Mesenchymal stem cell (in vitro differentiated cells and primary cell): ENCODE data around the gene YWHAE.

Source experiments
- DNase-seq: peaks from one replicate; pipeline ENCODE4 v3.0.0-alpha.2; 2013
- H2AFZ ChIP-seq: one replicate; pipeline ENCODE4 v1.6.1; 2013; ENCODE audit warnings: low read depth, mild to moderate bottlenecking, control low read depth, inconsistent platforms, low read length, moderate library complexity
- H2AK5ac ChIP-seq: 2 replicates; pipeline ENCODE4 v1.6.1; 2013; ENCODE audit warnings: low read length, moderate library complexity, mild to moderate bottlenecking, inconsistent platforms; ENCODE audit not compliant: severe bottlenecking
- H2BK120ac ChIP-seq: one replicate; pipeline ENCODE4 v1.6.1; 2013; ENCODE audit warnings: low read depth, mild to moderate bottlenecking, inconsistent platforms, low read length, moderate library complexity
- H2BK12ac ChIP-seq, 2 experiments: one replicate each; pipeline ENCODE4 v1.6.1; 2013; ENCODE audit warnings: inconsistent platforms in 2 of 2, low read length in 2 of 2, mild to moderate bottlenecking in 2 of 2, moderate library complexity in 2 of 2, control low read depth in 1 of 2
- H2BK15ac ChIP-seq: one replicate; pipeline ENCODE4 v1.6.1; 2013; ENCODE audit warnings: mild to moderate bottlenecking, low read depth, inconsistent platforms; ENCODE audit not compliant: poor library complexity, severe bottlenecking
- H2BK5ac ChIP-seq: 2 replicates; pipeline ENCODE4 v1.6.1; 2013; ENCODE audit warnings: low read depth, mild to moderate bottlenecking, low read length, control low read depth, inconsistent platforms; ENCODE audit not compliant: poor library complexity, severe bottlenecking
- H3K14ac ChIP-seq, 2 experiments: one replicate each; pipeline ENCODE4 v1.6.1; 2013; ENCODE audit warnings: inconsistent platforms in 2 of 2, low read length in 2 of 2, control low read depth in 1 of 2, mild to moderate bottlenecking in 1 of 2, moderate library complexity in 1 of 2
- H3K18ac ChIP-seq, 2 experiments: one replicate each; pipeline ENCODE4 v1.6.1; 2013; ENCODE audit warnings: inconsistent platforms in 2 of 2, low read length in 2 of 2, control low read depth in 1 of 2, low read depth in 1 of 2, mild to moderate bottlenecking in 1 of 2
- H3K23ac ChIP-seq, 2 experiments: one replicate each; pipeline ENCODE4 v1.6.1; 2013; ENCODE audit warnings: inconsistent platforms in 2 of 2, low read length in 2 of 2, mild to moderate bottlenecking in 2 of 2, moderate library complexity in 2 of 2, control low read depth in 1 of 2
- H3K27ac ChIP-seq: 2 replicates; pipeline ENCODE4 v1.5.1; 2013; ENCODE audit warnings: mild to moderate bottlenecking, moderate library complexity, low read length, control low read depth, inconsistent platforms; ENCODE audit not compliant: poor library complexity, severe bottlenecking
- H3K27me3 ChIP-seq, 2 experiments: 2 replicates each; pipeline versions ENCODE4 v1.6.1 to v1.7.0; 2013; ENCODE audit warnings: low read length in 2 of 2, mild to moderate bottlenecking in 2 of 2, moderate library complexity in 2 of 2, control low read depth in 1 of 2, inconsistent platforms in 1 of 2; ENCODE audit not compliant: control insufficient read depth in 1 of 2, insufficient read depth in 1 of 2
- H3K36me3 ChIP-seq, 2 experiments: 2 replicates each; pipeline versions ENCODE4 v1.6.1 to v1.7.0; 2013; ENCODE audit warnings: low read length in 2 of 2, control low read depth in 1 of 2, inconsistent platforms in 1 of 2, low read depth in 1 of 2, mild to moderate bottlenecking in 1 of 2; ENCODE audit not compliant: insufficient read depth in 2 of 2, control insufficient read depth in 1 of 2
- H3K4ac ChIP-seq, 2 experiments: one replicate each; pipeline ENCODE4 v1.6.1; 2013; ENCODE audit warnings: inconsistent platforms in 2 of 2, low read length in 2 of 2, mild to moderate bottlenecking in 2 of 2, moderate library complexity in 2 of 2, control low read depth in 1 of 2, low read depth in 1 of 2
- H3K4me1 ChIP-seq: 2 replicates; pipeline ENCODE4 v1.6.1; 2013; ENCODE audit warnings: low read depth, low read length, control low read depth; ENCODE audit not compliant: control insufficient read depth, insufficient read depth
- H3K4me2 ChIP-seq: 2 replicates; pipeline ENCODE4 v1.6.1; 2013; ENCODE audit warnings: low read length, mild to moderate bottlenecking, inconsistent platforms; ENCODE audit not compliant: poor library complexity, severe bottlenecking
- H3K4me3 ChIP-seq, 2 experiments: 2 replicates each; pipeline versions ENCODE4 v1.5.1 to v1.7.0; 2013; ENCODE audit warnings: low read length in 2 of 2, mild to moderate bottlenecking in 2 of 2, control low read depth in 1 of 2, low read depth in 1 of 2; ENCODE audit not compliant: insufficient read depth in 1 of 2
- H3K79me1 ChIP-seq: replicated peaks from 2 replicates; pipeline ENCODE4 v1.6.1; 2013; ENCODE audit warnings: mild to moderate bottlenecking, control low read depth, low read length, inconsistent platforms; ENCODE audit not compliant: poor library complexity, severe bottlenecking
- H3K9ac ChIP-seq: 2 replicates; pipeline ENCODE4 v1.7.0; 2013; ENCODE audit warnings: mild to moderate bottlenecking, low read length, moderate library complexity
- H3K9me3 ChIP-seq: 2 replicates; pipeline ENCODE4 v1.7.0; 2013; ENCODE audit warnings: mild to moderate bottlenecking, low read length; ENCODE audit not compliant: control insufficient read depth
- H4K8ac ChIP-seq: one replicate; pipeline ENCODE4 v1.6.1; 2013; ENCODE audit warnings: inconsistent platforms, mild to moderate bottlenecking, low read length, moderate library complexity
- H4K91ac ChIP-seq: one replicate; pipeline ENCODE4 v1.6.1; 2013; ENCODE audit warnings: mild to moderate bottlenecking, low read length, inconsistent platforms
- WGBS: methylation state at CpG from one replicate; pipeline ENCODE4 v1.1.7; 2013; ENCODE audit warnings: mixed read lengths; 5-methylcytosine and 5-hydroxymethylcytosine counted together

The YWHAE gene

DNA sequence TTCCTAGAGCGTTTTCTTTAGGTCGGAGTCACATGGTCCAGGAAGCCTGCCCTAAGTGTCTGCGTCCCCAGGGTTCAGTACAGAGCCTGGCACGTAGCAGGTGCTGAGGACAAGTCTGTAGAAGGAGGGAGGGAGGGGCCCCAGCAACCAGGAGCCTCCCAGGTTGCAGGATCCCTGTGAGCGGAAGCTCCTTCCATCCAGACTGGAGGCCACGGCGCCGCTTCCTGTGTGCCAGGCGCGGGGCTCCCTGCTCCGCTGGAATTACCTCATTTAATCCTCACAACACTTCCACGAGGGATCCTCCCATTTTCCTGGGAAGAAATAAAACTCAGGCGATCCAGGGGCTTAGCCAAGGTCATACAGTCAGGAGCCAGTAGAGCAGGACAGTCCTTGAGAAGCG lies 98.5 kb downstream of the YWHAE start:
- Histone ChIP-seq H3K9me3 (no peaks in the 10 kb centered on the region), H2BK15ac (no peak overlapping the region), H2BK5ac (no peak overlapping the region), H3K36me3 (no peaks in the 10 kb centered on the region), H3K4me1 (peaks cover 11% of the 10 kb centered on the region), H2AFZ (no peak overlapping the region), H3K4ac (no peak overlapping the region), H3K9ac (no peak overlapping the region), H3K23ac (no peak overlapping the region), H4K8ac (no peak overlapping the region), H3K79me1 (no peaks in the 10 kb centered on the region), H2BK120ac (no peak overlapping the region), H3K27me3 (peaks cover 40 to 79% of the 10 kb centered on the region in 2 experiments), H3K27ac (no peak overlapping the region), H2BK12ac (no peak overlapping the region), H3K14ac (no peak overlapping the region), H3K4me3 (no peak overlapping the region), H3K18ac (no peak overlapping the region), H4K91ac (no peak overlapping the region), H2AK5ac (no peak overlapping the region), H3K4me2 (no peak overlapping the region)
- WGBS: 67% methylated on average over 14 of the region's 14 CpGs
- DNase-seq: no peak

GRCh38 chr17:1300371-1300905 lies 99.6 kb downstream of the YWHAE start:
- H4K91ac ChIP-seq: no peak overlapping the region
- 87% methylated on average over 17 of the region's 17 CpGs for WGBS

GRCh38 chr17:1299552-1300370 lies 100.3 kb downstream of the YWHAE start:
- Histone ChIP-seq H2AFZ (no peak overlapping the region), H3K27me3 (peaks cover 38 to 82% of the 10 kb centered on the region in 2 experiments), H3K4me1 (peaks cover 11% of the 10 kb centered on the region), H2BK15ac (no peak overlapping the region), H2AK5ac (no peak overlapping the region), H3K18ac (no peak overlapping the region), H3K79me1 (no peaks in the 10 kb centered on the region), H2BK120ac (no peak overlapping the region), H3K9me3 (no peaks in the 10 kb centered on the region), H3K14ac (no peak overlapping the region), H3K36me3 (no peaks in the 10 kb centered on the region), H3K4me3 (no peak overlapping the region), H4K8ac (no peak overlapping the region), H3K27ac (no peak overlapping the region), H4K91ac (no peak overlapping the region), H3K9ac (no peak overlapping the region), H3K4ac (no peak overlapping the region), H3K4me2 (no peak overlapping the region), H2BK12ac (no peak overlapping the region), H2BK5ac (no peak overlapping the region), H3K23ac (no peak overlapping the region)
- DNase-seq: no peak
- 80% methylated on average over 22 of the region's 22 CpGs for WGBS

More at GRCh38 chr17:1300371-1300905, 99.6 kb downstream of the YWHAE start:
- Histone ChIP-seq H3K27me3 (peaks cover 40 to 81% of the 10 kb centered on the region in 2 experiments), H2BK5ac (no peak overlapping the region), H3K4me1 (peaks cover 11% of the 10 kb centered on the region), H3K23ac (no peak overlapping the region), H2BK12ac (no peak overlapping the region), H3K18ac (no peak overlapping the region), H3K27ac (no peak overlapping the region), H3K14ac (no peak overlapping the region), H3K4me3 (no peak overlapping the region), H3K4ac (no peak overlapping the region), H3K4me2 (no peak overlapping the region), H3K9me3 (no peaks in the 10 kb centered on the region), H2BK120ac (no peak overlapping the region), H2AK5ac (no peak overlapping the region), H4K8ac (no peak overlapping the region), H3K79me1 (no peaks in the 10 kb centered on the region), H2AFZ (no peak overlapping the region), H3K9ac (no peak overlapping the region), H3K36me3 (no peaks in the 10 kb centered on the region), H2BK15ac (no peak overlapping the region)
- no peak for DNase-seq

DNA sequence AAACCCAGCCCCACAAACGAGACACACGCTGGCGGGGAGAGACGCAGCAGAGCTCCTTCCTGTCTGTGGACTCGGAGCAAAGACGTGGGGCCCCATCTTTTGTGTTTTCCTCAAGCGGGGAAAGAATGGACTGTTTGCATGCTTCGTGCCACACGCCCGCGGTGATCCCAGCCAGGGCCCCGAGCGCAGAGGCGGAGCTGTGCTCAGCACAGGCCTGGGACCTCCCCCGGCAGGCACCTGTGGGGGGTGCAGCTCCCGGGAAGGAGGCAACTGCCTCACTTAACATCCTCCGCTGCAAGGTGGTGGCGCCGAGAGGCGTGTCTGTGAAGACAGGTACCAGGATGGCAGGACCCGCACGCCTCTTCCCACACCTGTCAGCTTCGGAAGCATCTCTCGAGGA lies 101.4 kb downstream of the YWHAE start:
- H2BK120ac ChIP-seq: no peak overlapping the region
- H3K4me1 ChIP-seq: peaks cover 11% of the 10 kb centered on the region
- no peak overlapping the region for H4K8ac ChIP-seq
- peaks cover 32 to 73% of the 10 kb centered on the region in 2 experiments for H3K27me3 ChIP-seq
- WGBS: 23% methylated on average over 24 of the region's 24 CpGs
- no peaks in the 10 kb centered on the region for H3K36me3 ChIP-seq
- peak; percentile 3 for DNase-seq
- peak overlapping the region; percentile 44 for H3K4me2 ChIP-seq
- no peak overlapping the region for H2BK15ac ChIP-seq
- H3K9ac ChIP-seq: no peak overlapping the region
- H4K91ac ChIP-seq: no peak overlapping the region
- H3K79me1 ChIP-seq: no peaks in the 10 kb centered on the region
- no peak overlapping the region for H2AK5ac ChIP-seq
- H3K23ac ChIP-seq: no peak overlapping the region
- no peak overlapping the region for H2AFZ ChIP-seq
- no peak overlapping the region for H2BK12ac ChIP-seq
- no peak overlapping the region for H3K14ac ChIP-seq
- no peak overlapping the region for H3K27ac ChIP-seq
- no peak overlapping the region for H3K4ac ChIP-seq
- no peaks in the 10 kb centered on the region for H3K9me3 ChIP-seq
- no peak overlapping the region for H3K4me3 ChIP-seq
- no peak overlapping the region for H2BK5ac ChIP-seq
- no peak overlapping the region for H3K18ac ChIP-seq
